Spleen (tissue), 11 donors: Measurements from ENCODE around the gene EID1. TPM values are rescaled to one million over a fixed set of nuclear protein-coding genes. Genes with fewer than 3 reads are reported as not detected.

Experiments
- DNase-seq: peaks from one replicate; pipeline ENCODE4 v3.0.0-alpha.2; 2020
- H3K27ac ChIP-seq, 8 donors: fragments of 200-600 bp; sonication (generic) in 7 of 8; 1 replicate in 4 of 8; 2 replicates in 4 of 8; pipeline versions ENCODE4 v1.5.0 to v1.8.0; 2016 to 2021; ENCODE audit warnings: inconsistent platforms in 4 of 8, mild to moderate bottlenecking in 4 of 8, moderate library complexity in 1 of 8
- H3K27me3 ChIP-seq, 7 donors: fragments of 200-600 bp; sonication (generic) in 6 of 7; replicated peaks in 1 of 7; 1 replicate in 4 of 7; 2 replicates in 3 of 7; pipeline versions ENCODE4 v1.5.0 to v1.8.0; 2016 to 2021; ENCODE audit warnings: inconsistent platforms in 3 of 7, mild to moderate bottlenecking in 1 of 7
- H3K36me3 ChIP-seq, 6 donors: fragments of 200-600 bp; sonication (generic) in 5 of 6; 1 replicate in 4 of 6; 2 replicates in 2 of 6; pipeline versions ENCODE4 v1.5.0 to v1.8.0; 2016 to 2021; ENCODE audit warnings: inconsistent platforms in 2 of 6
- H3K4me1 ChIP-seq, 6 donors: fragments of 200-600 bp; sonication (generic) in 5 of 6; 1 replicate in 3 of 6; 2 replicates in 3 of 6; pipeline versions ENCODE4 v1.5.0 to v1.8.0; 2016 to 2021; ENCODE audit warnings: inconsistent platforms in 3 of 6
- H3K4me3 ChIP-seq, 8 donors: fragments of 200-600 bp; sonication (generic) in 7 of 8; 1 replicate in 4 of 8; 2 replicates in 4 of 8; pipeline versions ENCODE4 v1.5.0 to v1.8.0; 2016 to 2021; ENCODE audit warnings: inconsistent platforms in 4 of 8, mild to moderate bottlenecking in 4 of 8, moderate library complexity in 2 of 8
- H3K9me3 ChIP-seq, 8 donors: fragments of 200-600 bp; sonication (generic) in 7 of 8; 1 replicate in 4 of 8; 2 replicates in 4 of 8; pipeline versions ENCODE4 v1.5.0 to v1.8.0; 2016 to 2021; ENCODE audit warnings: inconsistent platforms in 4 of 8
- POLR2A ChIP-seq, 3 donors: fragments of 450-650 bp; IDR thresholded peaks; one replicate each; pipeline ENCODE4 v1.5.1; 2017; ENCODE audit warnings: antibody characterized with exemption in 3 of 3, mild to moderate bottlenecking in 1 of 3
- POLR2AphosphoS5 ChIP-seq, 3 donors: sonication (generic); formaldehyde crosslinking; IDR thresholded peaks; one replicate each; pipeline ENCODE4 v1.5.1; 2017; ENCODE audit warnings: antibody characterized with exemption in 3 of 3
- WGBS, 5 donors: extraction: QIAGEN DNeasy Blood & Tissue Kit in 3 of 5; methylation state at CpG; one replicate each; pipeline versions ENCODE4 v1.1.5 to v1.1.7; 2013 to 2018; 5-methylcytosine and 5-hydroxymethylcytosine counted together
- intact Hi-C: fragments of 100-400 bp; cut with DNase I; formaldehyde crosslinking; loops from one replicate; pipeline ENCODE4 v1.15.0; 2023; ENCODE audit warnings: low total_unique reads
- polyA plus RNA-seq, 3 donors: library from polyadenylated mRNA; stranded (reverse); fragments of 200-250 nt; gene quantifications; one replicate each; pipeline ENCODE4 v1.2.1, GENCODE V29; 2013
- total RNA-seq, 7 donors: library from RNA; depleted of rRNA in 3 of 7; stranded (reverse); fragments of >200 nt in 3 of 7; fragmentation: NEBNext Ultra II Directional in 4 of 7; extraction: Animal tissue kit (Norgen Biotek cat#: 25700) in 4 of 7; gene quantifications; one replicate each; pipeline versions ENCODE4 v1.1.0 to v1.2.1, GENCODE V29; 2016 to 2021
- TF ChIP-seq, protein P1 (sequence below), 11 experiments: fragments of 200-600 bp in 7 of 11; fragments of 450-650 bp in 4 of 11; sonication (generic) in 4 of 11; IDR thresholded peaks in 8 of 11; conservative IDR thresholded peaks in 3 of 11; 1 replicate in 7 of 11; 2 replicates in 4 of 11; pipeline versions ENCODE4 v1.4.0 to v1.8.0; 2016 to 2021; ENCODE audit warnings: antibody characterized with exemption in 11 of 11, inconsistent platforms in 4 of 11, mild to moderate bottlenecking in 1 of 11
- donor health status: healthy with polysubstance abuse.
- donor health status: DM: no; HTN: no; CAD: no; lungs with moderate emphysema.
- donor health status: DM: no; HTN: no; CAD: no.
- donor health status: Bipolar disorder and iron deficiency.
- donor health status: healthy.
- donor health status: DM: no; HTN: no; CAD: no.
- donor health status: DM: yes; HTN: yes; CAD: no.

EID1 gene
- total and polyA plus RNA-seq, 10 donors, result 68.4 to 171 (median 115) TPM

GRCh38 chr15:48922046-48922445 lies 44.1 kb downstream of the EID1 start:
- no peak overlapping the region for H3K4me3 ChIP-seq
- 90 to 98% (median 94%) methylated on average over 2 of the region's 2 CpGs for WGBS, 5 donors

DNA sequence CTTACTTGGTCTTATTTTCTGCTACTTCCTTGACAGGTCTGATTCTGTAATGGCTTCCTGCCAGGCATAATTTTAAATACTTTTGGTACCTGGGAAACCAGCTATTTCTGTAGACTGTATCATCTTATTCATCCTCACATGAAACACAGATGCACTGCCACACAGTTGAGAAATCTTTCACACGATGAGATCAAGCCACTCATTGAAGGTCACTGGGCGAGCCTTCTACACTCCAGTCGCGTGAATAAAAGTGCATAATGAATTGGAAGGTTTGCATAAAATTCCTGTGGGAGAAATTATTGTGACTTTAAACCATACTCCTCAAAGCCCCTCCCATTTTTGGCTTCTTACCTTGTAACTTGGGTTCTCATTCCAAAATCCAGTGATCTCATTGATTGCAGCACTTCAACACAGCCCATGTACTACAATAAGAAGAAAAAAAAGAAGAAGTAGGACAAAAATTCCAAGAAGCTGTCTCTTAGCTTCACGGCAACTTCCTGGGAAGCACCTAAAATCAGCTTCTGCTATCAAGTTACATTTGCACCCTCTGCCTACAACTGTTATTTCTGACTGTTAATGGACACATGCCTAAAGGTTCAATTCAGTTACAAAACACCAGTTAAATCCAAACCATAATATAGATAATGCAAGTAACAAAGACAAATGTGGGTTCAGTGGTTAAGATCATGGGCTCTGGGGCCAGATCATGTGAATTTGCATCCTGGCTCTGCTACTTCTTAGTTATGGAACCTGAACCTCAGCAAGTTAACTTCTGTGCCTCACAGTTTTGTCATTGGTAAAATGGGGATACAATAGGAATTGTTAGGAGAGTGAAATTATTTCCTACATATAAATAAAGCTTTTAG lies 46.8 kb downstream of the EID1 start:
- 81 to 90% (median 85%) methylated on average over 5 of the region's 5 CpGs for WGBS, 5 donors
- intact Hi-C loops, result no loop called here
- DNase-seq, result no peak
- Histone ChIP-seq H3K4me1 (no peaks in the 10 kb centered on the region), H3K27ac (no peak overlapping the region), H3K4me3 (no peak overlapping the region), H3K36me3 (no peaks in the 10 kb centered on the region), H3K27me3 (peaks cover 0 to 9% (median 0%) of the 10 kb centered on the region in 7 donors), H3K9me3 (no peaks in the 10 kb centered on the region)
- TF ChIP-seq POLR2A (IDR thresholded peaks at IDR 0.05), result no peak

More at GRCh38 chr15:48922046-48922445, 44.1 kb downstream of the EID1 start:
- no peaks in the 10 kb centered on the region for H3K4me1 ChIP-seq
- H3K9me3 ChIP-seq, result no peaks in the 10 kb centered on the region
- intact Hi-C loops, result no loop called here
- TF ChIP-seq, protein P1, sequence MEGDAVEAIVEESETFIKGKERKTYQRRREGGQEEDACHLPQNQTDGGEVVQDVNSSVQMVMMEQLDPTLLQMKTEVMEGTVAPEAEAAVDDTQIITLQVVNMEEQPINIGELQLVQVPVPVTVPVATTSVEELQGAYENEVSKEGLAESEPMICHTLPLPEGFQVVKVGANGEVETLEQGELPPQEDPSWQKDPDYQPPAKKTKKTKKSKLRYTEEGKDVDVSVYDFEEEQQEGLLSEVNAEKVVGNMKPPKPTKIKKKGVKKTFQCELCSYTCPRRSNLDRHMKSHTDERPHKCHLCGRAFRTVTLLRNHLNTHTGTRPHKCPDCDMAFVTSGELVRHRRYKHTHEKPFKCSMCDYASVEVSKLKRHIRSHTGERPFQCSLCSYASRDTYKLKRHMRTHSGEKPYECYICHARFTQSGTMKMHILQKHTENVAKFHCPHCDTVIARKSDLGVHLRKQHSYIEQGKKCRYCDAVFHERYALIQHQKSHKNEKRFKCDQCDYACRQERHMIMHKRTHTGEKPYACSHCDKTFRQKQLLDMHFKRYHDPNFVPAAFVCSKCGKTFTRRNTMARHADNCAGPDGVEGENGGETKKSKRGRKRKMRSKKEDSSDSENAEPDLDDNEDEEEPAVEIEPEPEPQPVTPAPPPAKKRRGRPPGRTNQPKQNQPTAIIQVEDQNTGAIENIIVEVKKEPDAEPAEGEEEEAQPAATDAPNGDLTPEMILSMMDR (IDR thresholded peaks at IDR 0.05 in 8 of 11, conservative IDR thresholded peaks at IDR 0.05 in 3 of 11), result no peak
- TF ChIP-seq POLR2AphosphoS5 (IDR thresholded peaks at IDR 0.05) (no peak), POLR2A (IDR thresholded peaks at IDR 0.05) (no peak)
- no peak overlapping the region for H3K27ac ChIP-seq
- no peak for DNase-seq
- peaks cover 0 to 17% (median 0%) of the 10 kb centered on the region in 7 donors for H3K27me3 ChIP-seq
- no peaks in the 10 kb centered on the region for H3K36me3 ChIP-seq

GRCh38 chr15:48925714-48926223 lies 47.8 kb downstream of the EID1 start:
- Histone ChIP-seq H3K4me3 (no peak overlapping the region), H3K27me3 (peaks cover 0 to 9% (median 0%) of the 10 kb centered on the region in 7 donors), H3K27ac (no peak overlapping the region), H3K4me1 (no peaks in the 10 kb centered on the region), H3K9me3 (no peaks in the 10 kb centered on the region), H3K36me3 (no peaks in the 10 kb centered on the region)
- intact Hi-C loops, result no loop called here
- TF ChIP-seq POLR2AphosphoS5 (IDR thresholded peaks at IDR 0.05), result no peak
- TF ChIP-seq POLR2A (IDR thresholded peaks at IDR 0.05), result no peak
- 60 to 73% (median 67%) methylated on average over 9 of the region's 9 CpGs for WGBS, 5 donors
- DNase-seq, result no peak

DNA sequence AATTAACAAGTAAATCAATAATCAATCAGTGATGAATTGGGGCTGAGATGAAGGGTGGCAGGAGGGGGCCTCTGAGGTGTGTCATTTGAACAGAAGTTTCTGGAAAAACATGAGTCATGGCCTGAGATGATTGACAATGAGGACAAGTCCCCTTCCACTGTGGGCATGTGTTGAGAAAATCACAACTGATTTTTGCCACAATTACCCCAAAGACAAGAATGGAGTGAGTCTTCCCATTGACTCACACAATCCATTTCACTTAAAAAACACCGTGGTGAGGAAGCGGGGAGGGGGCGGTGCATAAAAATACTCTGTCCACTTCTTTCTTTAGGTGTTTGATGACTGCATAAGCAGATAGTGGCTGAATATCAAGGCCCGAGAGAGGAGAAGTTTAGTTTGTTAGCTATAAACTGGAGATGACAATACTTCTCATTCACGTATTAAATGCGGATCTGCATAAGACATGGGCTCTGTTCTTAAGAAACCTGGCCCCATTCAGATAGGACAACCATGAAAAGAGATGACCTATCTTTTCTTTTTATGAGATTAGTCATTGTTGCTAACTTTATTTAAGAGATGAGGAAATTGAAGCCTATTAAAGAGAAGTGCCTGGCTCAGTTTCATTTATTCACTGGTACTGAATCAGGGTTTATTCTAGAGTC lies 51.1 kb downstream of the EID1 start:
- TF ChIP-seq POLR2A (IDR thresholded peaks at IDR 0.05), result no peak
- TF ChIP-seq POLR2AphosphoS5 (IDR thresholded peaks at IDR 0.05), result no peak
- TF ChIP-seq, protein P1 (IDR thresholded peaks at IDR 0.05 in 8 of 11, conservative IDR thresholded peaks at IDR 0.05 in 3 of 11), result no peak
- 76 to 93% (median 83%) methylated on average over 6 of the region's 6 CpGs for WGBS, 5 donors
- Histone ChIP-seq H3K27ac (no peak overlapping the region), H3K36me3 (no peaks in the 10 kb centered on the region), H3K27me3 (peaks cover 0 to 9% (median 0%) of the 10 kb centered on the region in 7 donors), H3K4me1 (no peaks in the 10 kb centered on the region), H3K4me3 (no peak overlapping the region), H3K9me3 (no peaks in the 10 kb centered on the region)
- intact Hi-C loops, result no loop called here
- no peak for DNase-seq

DNA sequence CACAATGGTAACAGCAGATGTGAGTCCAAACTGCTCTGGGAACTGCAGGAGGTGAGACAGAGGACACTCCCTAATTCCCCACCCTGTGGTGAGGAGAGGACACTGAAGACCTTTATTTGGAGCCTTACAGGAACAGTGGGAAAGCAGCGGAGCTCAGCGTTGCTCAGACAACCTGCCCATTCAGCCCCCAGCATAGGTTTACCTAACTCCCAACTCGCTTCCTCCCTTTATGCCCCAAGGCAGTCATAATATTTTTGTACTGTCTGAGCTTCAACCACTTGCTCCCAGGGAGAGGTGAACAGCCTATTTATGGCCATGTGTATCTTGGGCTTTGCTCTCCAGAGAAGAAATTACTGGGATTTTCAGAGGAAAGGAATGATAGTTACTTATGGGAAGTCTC lies 51.7 kb downstream of the EID1 start:
- Histone ChIP-seq H3K9me3 (no peaks in the 10 kb centered on the region), H3K36me3 (no peaks in the 10 kb centered on the region), H3K4me1 (no peaks in the 10 kb centered on the region), H3K27ac (no peak overlapping the region), H3K27me3 (peaks cover 0 to 9% (median 0%) of the 10 kb centered on the region in 7 donors), H3K4me3 (no peak overlapping the region)
- TF ChIP-seq, protein P1 (IDR thresholded peaks at IDR 0.05 in 8 of 11, conservative IDR thresholded peaks at IDR 0.05 in 3 of 11), result no peak
- TF ChIP-seq POLR2AphosphoS5 (IDR thresholded peaks at IDR 0.05), result no peak
- no peak for TF ChIP-seq POLR2A (IDR thresholded peaks at IDR 0.05)
- intact Hi-C loops, result no loop called here
- no peak for DNase-seq
- WGBS, 5 donors, result 83 to 91% (median 88%) methylated on average over 3 of the region's 3 CpGs
